ENCODE measurements around the gene VTN.
A peak's percentile ranks its signal among the peaks of the same experiment; 100 is the strongest.

Gene VTN

DNA sequence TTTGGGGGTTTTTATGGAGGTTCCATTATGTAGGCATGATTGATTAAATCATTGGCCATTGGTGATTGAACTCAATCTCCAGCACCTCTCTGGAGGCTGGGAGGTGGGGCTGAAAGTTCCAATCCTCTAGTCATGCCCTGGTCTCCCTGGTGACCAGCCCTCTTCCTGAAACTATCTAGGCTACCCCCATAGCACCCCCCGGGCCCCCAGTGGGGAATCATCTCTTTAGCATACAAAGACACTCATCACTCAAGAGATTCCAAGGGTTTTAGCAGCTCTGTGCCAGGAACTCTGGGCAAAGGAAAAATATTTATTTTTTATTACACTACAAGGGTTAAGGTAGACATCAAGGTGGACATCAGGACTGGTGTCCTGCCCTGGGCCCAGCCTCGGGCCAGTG lies 25.3 kb upstream of the VTN start:
- no peak for DNase-seq

GRCh38 chr17:28394337-28395116 lies 24.4 kb upstream of the VTN start:
- DNase-seq: no peak

DNA sequence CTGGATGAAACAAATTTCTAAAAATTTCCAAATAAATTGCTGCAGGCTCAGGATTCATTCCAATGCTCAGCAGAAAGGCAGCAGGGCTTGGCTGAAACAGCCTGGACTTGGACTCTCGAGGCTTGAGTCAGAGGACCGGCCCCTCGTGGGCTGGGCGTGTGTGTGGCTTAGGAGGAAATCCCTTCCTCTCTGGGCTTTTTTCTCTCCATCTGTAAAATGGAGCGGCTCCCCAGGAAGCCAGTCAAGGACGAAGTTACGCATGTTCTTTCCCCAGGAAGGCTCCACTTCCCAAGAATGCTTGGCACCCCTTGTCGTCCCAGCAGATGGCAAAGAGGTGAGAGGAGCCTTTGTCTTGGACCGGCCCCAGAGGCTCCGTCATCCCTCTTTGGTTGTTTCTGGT lies 22.4 kb upstream of the VTN start:
- no peak for DNase-seq

GRCh38 chr17:28391401-28391800 lies 21.3 kb upstream of the VTN start:
- no peak for DNase-seq

GRCh38 chr17:28390984-28391383 lies 20.9 kb upstream of the VTN start:
- DNase-seq: no peak

DNA sequence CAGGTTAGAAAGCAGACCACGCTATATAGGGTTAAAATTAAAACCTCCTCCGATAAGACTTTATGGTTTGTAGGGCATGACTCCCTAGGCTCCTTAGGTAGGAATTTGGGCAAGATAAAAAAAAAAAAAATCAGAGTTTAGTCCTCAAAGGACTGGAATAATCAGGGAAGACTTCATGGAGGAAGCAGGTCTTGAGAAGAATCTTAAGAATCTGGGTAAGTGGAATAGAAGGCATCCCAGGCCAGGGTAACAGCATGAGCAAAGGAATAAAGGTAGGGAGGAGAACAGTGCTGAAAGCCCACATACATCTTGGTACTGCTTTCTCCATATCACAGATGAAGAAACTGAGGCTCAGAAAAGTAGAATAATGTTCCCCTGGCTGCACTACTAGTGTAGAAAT lies 20.5 kb upstream of the VTN start:
- DNase-seq: no peak

GRCh38 chr17:28390141-28390540 lies 20.0 kb upstream of the VTN start:
- no peak for DNase-seq

GRCh38 chr17:28388106-28388505 lies 18.0 kb upstream of the VTN start:
- DNase-seq: no peak

- DNase-seq: no peak
Measured at GRCh38 chr17:28386391-28386790, 16.3 kb upstream of the VTN start.

GRCh38 chr17:28385406-28385805 lies 15.3 kb upstream of the VTN start:
- DNase-seq: no peak

GRCh38 chr17:28385037-28385400 lies 14.9 kb upstream of the VTN start:
- no peak for DNase-seq

DNA sequence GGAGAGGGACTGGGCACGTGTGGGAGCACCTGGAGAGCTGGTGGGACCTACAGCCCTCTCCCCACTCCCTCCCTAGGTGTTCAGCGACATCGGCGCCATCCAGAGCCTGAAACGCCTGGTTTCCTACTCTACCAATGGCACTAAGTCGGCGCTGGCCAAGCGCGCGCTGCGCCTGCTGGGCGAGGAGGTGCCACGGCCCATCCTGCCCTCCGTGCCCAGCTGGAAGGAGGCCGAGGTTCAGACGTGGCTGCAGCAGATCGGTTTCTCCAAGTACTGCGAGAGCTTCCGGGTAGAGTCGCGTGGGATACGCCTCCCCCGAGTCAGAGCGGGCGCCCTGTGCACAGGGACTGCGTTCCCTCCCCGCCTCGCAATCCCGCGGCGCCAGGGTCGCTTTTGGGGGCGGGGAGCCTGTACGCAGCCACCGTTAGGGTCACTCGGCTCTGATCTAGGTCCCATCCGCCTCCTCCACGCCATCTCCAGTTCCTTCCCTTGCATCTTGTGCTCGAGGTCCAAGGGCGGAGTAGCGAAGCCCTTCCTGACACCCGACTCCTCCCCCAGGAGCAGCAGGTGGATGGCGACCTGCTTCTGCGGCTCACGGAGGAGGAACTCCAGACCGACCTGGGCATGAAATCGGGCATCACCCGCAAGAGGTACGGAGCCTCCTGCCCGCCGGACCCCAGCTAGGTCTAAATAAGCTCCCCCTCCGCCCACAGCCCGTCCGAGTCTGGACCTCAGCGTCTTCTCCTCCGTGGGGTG lies 14.4 kb upstream of the VTN start:
- DNase-seq: peak; percentile 25 to 41

- peak in 1 of 2 donors; percentile 30 for DNase-seq
Measured at GRCh38 chr17:28381141-28381825, 11.2 kb upstream of the VTN start.

DNA sequence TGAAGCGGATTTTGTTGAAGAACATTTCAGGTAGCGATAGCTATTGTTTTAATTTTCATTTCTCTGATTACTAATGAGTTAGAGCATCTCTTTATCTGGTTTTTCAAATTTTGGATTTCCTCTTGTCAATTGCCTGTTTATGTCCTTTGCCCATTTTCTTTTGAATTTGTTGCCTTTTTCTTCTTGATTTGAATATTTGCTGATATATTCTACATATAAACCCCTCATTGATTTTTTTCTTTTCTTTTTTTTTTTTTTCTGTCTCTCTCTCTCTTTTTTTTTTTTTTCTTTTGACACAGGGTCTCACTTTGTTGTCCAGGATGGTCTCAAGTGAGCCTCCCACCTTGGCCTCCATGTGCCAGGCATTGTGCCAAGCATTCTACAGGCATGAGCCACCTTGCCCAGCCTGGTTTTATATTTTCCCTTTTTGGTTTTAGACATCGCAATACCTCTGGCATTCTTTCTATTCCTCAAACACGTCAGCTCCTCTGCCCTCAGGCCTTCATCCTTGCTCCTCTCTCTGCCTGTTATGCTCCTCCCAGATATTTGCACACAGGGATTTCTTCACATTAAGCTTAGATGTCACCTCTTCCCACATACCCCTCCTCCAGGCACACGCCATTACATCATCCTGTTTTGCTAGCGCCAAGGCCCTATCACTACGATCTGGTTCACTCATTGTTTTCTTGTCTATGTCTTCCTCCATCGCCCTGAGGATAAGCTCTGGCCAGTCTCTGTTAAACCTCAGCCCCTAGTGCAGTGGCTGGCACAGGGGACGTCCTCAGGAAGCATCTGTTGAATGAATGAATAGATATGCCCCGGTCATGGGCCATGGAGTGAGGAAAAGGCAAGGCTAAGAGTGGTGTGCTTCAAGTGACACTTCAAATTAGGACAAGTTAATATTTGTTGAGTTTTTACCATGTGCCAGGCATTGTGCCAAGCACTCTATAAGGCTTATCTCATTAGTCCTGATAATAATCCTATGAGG lies 10.0 kb upstream of the VTN start:
- peak; percentile 44 to 77 for DNase-seq

GRCh38 chr17:28372945-28373274 lies 2.8 kb upstream of the VTN start:
- no peak for DNase-seq

DNA sequence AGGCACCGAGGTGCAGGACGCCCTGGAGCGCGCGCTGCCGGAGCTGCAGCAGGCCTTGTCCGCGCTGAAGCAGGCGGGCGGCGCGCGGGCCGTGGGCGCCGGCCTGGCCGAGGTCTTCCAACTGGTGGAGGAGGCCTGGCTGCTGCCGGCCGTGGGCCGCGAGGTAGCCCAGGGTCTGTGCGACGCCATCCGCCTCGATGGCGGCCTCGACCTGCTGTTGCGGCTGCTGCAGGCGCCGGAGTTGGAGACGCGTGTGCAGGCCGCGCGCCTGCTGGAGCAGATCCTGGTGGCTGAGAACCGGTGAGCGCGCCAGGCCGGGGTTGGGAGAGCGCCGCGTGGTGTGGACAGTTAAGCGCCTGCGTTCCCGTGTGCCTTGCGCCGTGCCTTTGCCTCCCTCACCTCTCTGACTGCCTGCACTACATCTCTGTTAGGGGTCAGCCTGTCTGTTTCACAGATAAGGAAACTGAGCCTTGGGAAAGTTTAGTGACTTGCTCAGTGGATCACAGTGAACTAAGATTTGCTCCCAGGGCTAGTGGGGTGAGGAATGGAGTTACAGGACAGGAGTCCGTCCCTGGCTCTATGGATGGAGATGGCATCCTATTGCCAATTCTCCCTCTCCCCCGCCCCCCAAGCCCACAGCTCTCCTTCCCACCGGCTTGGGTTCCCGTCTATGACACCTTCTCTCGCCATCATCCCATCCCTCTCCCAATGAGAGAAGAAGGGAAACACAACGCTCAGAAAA lies 2.3 kb upstream of the VTN start:
- no peak for DNase-seq

GRCh38 chr17:28371245-28372202 lies 1.4 kb upstream of the VTN start, which contains the start of gene SARM1:
TSS of gene SARM1 (plus strand) at chr17:28371694. CDS start at chr17:28372033, 339 bp downstream.
- no peak for DNase-seq

- no peak for DNase-seq
Measured at GRCh38 chr17:28370744-28371103, 617 bp upstream of the VTN start.

GRCh38 chr17:28369684-28370034 lies 448 bp downstream of the VTN start:
- DNase-seq: no peak

DNA sequence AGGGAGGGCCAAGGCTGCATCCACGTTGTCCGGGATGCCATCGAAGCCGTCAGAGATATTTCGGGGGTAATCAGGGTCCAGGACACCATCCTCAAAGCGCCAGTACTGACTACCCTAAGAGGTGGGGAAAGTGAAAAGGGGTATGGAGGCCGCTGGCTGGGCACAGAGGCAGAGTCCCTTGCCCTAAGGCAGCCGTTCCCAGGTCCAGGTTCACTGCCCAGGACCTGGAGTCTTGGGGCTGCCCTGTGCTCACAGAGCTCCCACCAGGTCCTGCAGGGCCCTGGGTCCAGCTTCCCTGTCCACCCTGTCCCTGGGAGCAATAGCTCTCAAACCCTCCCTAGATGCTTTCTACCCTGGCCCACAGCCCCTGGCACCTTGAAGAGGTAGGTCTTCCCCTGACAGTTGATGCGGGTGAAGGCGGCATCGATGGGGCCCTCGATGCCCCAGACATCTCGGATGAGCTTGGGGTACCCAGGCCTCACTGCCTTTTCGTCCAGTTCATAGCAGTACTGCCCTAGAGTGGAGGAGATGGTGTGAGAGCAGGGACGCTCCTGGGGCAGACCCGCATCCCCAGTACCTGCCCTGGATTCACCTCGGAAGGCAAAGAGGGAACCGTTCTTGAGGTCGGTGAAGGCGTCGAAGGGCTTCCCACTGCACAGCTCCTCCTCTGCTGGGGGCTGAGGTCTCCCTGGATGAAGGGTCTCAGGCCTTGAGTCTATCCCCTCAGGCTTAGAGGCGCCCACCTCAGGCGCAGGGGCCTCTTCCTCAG lies 1.0 kb downstream of the VTN start:
- no peak for DNase-seq
